GM13976 (cell line): ENCODE data around the gene USP49.
"Not testable (repeated sequence)": the region's sequence is repeated elsewhere in the genome, so short reads cannot be mapped to it uniquely, and the experiment has no call there.

ENCODE experiments used
- DNase-seq: peaks from one replicate; pipeline ENCODE4 v3.0.0; 2012; ENCODE audit warnings: low spot score
- in situ Hi-C: fragments of 300-500 bp; cut with MboI; formaldehyde crosslinking; loops from one replicate; pipeline ENCODE4 v1.12.0; 2022; ENCODE audit warnings: low sequenced_read_pairs, mixed read lengths, inconsistent platforms; ENCODE audit not compliant: unreplicated experiment
- TF ChIP-seq, protein P1 (sequence below): IDR thresholded peaks from 2 replicates; pipeline ENCODE4 v1.5.1; 2012; ENCODE audit warnings: borderline replicate concordance, mild to moderate bottlenecking; ENCODE audit not compliant: insufficient read depth; ENCODE audit errors: extremely low read depth, missing control alignments, control extremely low read depth

The USP49 gene

DNA sequence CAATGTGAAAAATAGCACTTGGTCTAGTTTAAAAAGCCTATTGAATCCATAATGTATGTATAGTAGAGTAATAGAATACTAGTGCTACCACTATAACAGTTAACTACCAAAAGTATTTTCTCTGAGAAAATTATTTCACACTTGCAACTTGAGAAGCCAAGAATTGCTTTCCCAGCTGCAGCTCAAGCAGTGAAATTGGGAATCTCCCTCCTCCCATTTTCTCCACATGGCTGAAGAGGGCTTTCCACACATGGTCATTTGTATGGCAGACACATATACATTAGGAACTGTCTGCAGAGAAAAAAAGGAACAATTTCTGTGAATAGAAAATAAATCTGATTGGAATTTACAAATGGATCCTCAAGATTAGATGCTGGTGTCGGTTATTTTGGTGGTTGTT is 73.2 kb downstream of the USP49 start:
- TF ChIP-seq, protein P1, sequence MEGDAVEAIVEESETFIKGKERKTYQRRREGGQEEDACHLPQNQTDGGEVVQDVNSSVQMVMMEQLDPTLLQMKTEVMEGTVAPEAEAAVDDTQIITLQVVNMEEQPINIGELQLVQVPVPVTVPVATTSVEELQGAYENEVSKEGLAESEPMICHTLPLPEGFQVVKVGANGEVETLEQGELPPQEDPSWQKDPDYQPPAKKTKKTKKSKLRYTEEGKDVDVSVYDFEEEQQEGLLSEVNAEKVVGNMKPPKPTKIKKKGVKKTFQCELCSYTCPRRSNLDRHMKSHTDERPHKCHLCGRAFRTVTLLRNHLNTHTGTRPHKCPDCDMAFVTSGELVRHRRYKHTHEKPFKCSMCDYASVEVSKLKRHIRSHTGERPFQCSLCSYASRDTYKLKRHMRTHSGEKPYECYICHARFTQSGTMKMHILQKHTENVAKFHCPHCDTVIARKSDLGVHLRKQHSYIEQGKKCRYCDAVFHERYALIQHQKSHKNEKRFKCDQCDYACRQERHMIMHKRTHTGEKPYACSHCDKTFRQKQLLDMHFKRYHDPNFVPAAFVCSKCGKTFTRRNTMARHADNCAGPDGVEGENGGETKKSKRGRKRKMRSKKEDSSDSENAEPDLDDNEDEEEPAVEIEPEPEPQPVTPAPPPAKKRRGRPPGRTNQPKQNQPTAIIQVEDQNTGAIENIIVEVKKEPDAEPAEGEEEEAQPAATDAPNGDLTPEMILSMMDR, result no peak
- DNase-seq, result no peak
- in situ Hi-C loops, result no loop called here

DNA sequence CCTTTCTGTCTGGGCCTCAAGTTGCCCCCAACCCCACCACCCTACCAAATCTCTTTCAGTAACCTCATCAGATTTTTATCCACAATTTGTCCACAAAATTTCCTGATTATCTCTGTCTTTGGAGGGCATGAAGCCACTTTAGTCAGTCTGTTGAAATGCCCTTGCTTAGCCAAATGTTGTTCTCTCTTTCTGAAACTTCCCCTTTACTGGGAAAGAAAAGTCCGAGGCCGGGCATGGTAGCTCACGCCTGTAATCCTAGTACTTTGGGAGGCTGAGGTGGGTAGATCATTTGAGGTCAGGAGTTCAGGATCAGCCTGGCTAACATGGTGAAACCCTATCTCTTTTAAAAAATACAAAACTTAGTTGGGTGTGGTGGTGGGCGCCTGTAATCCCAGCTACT is 73.9 kb downstream of the USP49 start:
- in situ Hi-C loops, result no loop called here
- no peak for DNase-seq
- TF ChIP-seq, protein P1, result no peak

- TF ChIP-seq, protein P1, result no peak
- in situ Hi-C loops, result no loop called here
- DNase-seq, result no peak
Measured at GRCh38 chr6:41818271-41819054, 76.7 kb downstream of the USP49 start.

DNA sequence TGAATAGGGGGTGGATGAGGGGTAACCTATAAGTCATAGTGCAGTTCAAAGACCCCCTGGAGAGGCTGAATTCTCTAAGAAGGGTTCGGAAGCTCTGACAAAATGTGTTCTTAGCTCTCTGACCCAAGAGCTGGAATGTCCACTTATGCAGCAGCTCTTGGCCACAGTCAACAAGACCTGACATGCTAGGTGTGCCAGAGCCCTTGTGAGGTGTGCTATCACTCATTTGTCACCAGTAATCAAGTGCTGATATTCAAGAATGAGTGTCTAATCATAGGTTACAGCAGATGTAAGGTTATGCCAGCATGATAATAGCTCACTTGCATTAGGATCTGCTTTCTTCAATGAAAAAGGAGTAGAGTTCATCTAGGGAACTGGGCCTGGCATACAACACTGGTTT is 79.6 kb downstream of the USP49 start:
- TF ChIP-seq, protein P1, result no peak
- in situ Hi-C loops, result no loop called here
- DNase-seq, result no peak

GRCh38 chr6:41814629-41815028 is 80.5 kb downstream of the USP49 start:
- in situ Hi-C loops, result no loop called here
- no peak for DNase-seq
- TF ChIP-seq, protein P1, result no peak

- TF ChIP-seq, protein P1, result no peak
- DNase-seq, result no peak
- in situ Hi-C loops, result no loop called here
Measured at GRCh38 chr6:41813956-41814355, 81.2 kb downstream of the USP49 start.

GRCh38 chr6:41813469-41813868 is 81.7 kb downstream of the USP49 start:
- DNase-seq, result no peak
- in situ Hi-C loops, result no loop called here
- TF ChIP-seq, protein P1, result no peak

DNA sequence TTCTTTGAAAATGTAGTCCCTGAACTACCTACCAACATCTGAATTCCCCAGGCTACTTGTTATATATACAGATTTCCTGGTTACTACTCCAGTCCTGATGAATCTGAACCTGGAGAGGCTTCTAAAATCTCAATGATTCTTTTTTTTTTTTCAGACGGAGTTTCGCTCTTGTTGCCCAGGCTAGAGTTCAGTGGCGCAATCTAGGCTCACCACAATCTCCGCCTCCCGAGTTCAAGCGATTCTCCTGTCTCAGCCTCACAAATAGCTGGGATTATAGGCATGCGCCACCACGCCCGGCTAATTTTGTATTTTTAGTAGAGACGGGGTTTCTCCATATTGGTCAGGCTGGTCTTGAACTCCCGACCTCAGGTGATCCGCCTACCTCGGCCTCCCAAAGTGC is 83.2 kb downstream of the USP49 start:
- DNase-seq, in situ Hi-C loops: not testable (repeated sequence)
